Breast epithelium (tissue), 3 donors: ENCODE results near the gene CDH24.

Experiments
- CTCF ChIP-seq, 3 donors: fragments of 450-650 bp; IDR thresholded peaks; one replicate each; pipeline ENCODE4 v1.5.1; 2016 to 2017; ENCODE audit warnings: antibody characterized with exemption in 3 of 3, mild to moderate bottlenecking in 3 of 3, moderate library complexity in 3 of 3
- POLR2AphosphoS5 ChIP-seq, 3 donors: sonication (generic); formaldehyde crosslinking; IDR thresholded peaks; one replicate each; pipeline ENCODE4 v1.6.1; 2017; ENCODE audit warnings: antibody characterized with exemption in 3 of 3

- TF ChIP-seq CTCF (IDR thresholded peaks at IDR 0.05): no peak
- no peak for TF ChIP-seq POLR2AphosphoS5 (IDR thresholded peaks at IDR 0.05)
Observed at GRCh38 chr14:23008831-23009230, 48.5 kb downstream of the CDH24 start.
